AG09309 (cell line): ENCODE results near the gene ZNF616.

Source experiments
- DNase-seq: peaks from one replicate; pipeline ENCODE4 v3.0.0-alpha.2; 2010; ENCODE audit warnings: low read depth
- H3K4me3 ChIP-seq: 2 replicates; pipeline ENCODE4 v1.5.1; 2011; ENCODE audit warnings: mild to moderate bottlenecking, low read depth, low read length, moderate library complexity; ENCODE audit not compliant: control insufficient read depth
- CTCF ChIP-seq: IDR thresholded peaks from 2 replicates; pipeline ENCODE4 v1.5.1; 2011; ENCODE audit warnings: mild to moderate bottlenecking, low read depth, low read length, inconsistent platforms; ENCODE audit not compliant: insufficient read depth, control insufficient read depth; ENCODE audit errors: missing control alignments

Gene ZNF616

GRCh38 chr19:52140032-52140710 is 433 bp upstream of the ZNF616 start:
- no peak for TF ChIP-seq CTCF
- H3K4me3 ChIP-seq: peak overlapping the region; percentile 94
- DNase-seq: no peak

GRCh38 chr19:52138983-52139251 is 821 bp downstream of the ZNF616 start:
- no peak for DNase-seq
- no peak for TF ChIP-seq CTCF
- peak overlapping the region; percentile 94 for H3K4me3 ChIP-seq

- no peak for DNase-seq
- no peak for TF ChIP-seq CTCF
Measured at GRCh38 chr19:52138278-52138982, 1.3 kb downstream of the ZNF616 start.

GRCh38 chr19:52120286-52120685 is 19.5 kb downstream of the ZNF616 start:
- H3K4me3 ChIP-seq: no peak overlapping the region
- TF ChIP-seq CTCF: no peak
- no peak for DNase-seq

More at GRCh38 chr19:52138278-52138982, 1.3 kb downstream of the ZNF616 start:
- peak overlapping the region; percentile 94 for H3K4me3 ChIP-seq

- DNase-seq: no peak
- no peak for TF ChIP-seq CTCF
- no peak overlapping the region for H3K4me3 ChIP-seq
Measured at GRCh38 chr19:52115526-52116053, 24.1 kb downstream of the ZNF616 start.

- DNase-seq: no peak
- no peak overlapping the region for H3K4me3 ChIP-seq
- TF ChIP-seq CTCF: no peak
Measured at GRCh38 chr19:52114691-52115090, 25.0 kb downstream of the ZNF616 start.
